Measurements from ENCODE around the gene ANKRD55.

- TF ChIP-seq CTCF (IDR thresholded peaks at IDR 0.05): no peak
- TF ChIP-seq POLR2A (IDR thresholded peaks at IDR 0.05): no peak
- TF ChIP-seq EP300 (IDR thresholded peaks at IDR 0.05): no peak
These were observed 144.6 kb downstream of the ANKRD55 start for GRCh38 chr5:56088431-56088949.
